BLaER1 (cell line): ENCODE data around the gene CTNND2.

Experiments
- H3K27ac ChIP-seq: shearing (Covaris generic); formaldehyde crosslinking; 2 replicates; pipeline ENCODE4 v1.8.1; 2022
- H3K27me3 ChIP-seq: shearing (Covaris generic); formaldehyde crosslinking; 2 replicates; pipeline ENCODE4 v1.8.1; 2022
- H3K36me3 ChIP-seq: shearing (Covaris generic); formaldehyde crosslinking; 2 replicates; pipeline ENCODE4 v1.8.1; 2022
- H3K4me1 ChIP-seq: shearing (Covaris generic); formaldehyde crosslinking; 2 replicates; pipeline ENCODE4 v1.8.1; 2022
- H3K4me2 ChIP-seq: shearing (Covaris generic); formaldehyde crosslinking; 2 replicates; pipeline ENCODE4 v1.8.1; 2022
- H3K4me3 ChIP-seq: shearing (Covaris generic); formaldehyde crosslinking; 2 replicates; pipeline ENCODE4 v1.8.1; 2022
- H3K9ac ChIP-seq: shearing (Covaris generic); formaldehyde crosslinking; 2 replicates; pipeline ENCODE4 v1.8.1; 2022
- H3K9me3 ChIP-seq: shearing (Covaris generic); formaldehyde crosslinking; 2 replicates; pipeline ENCODE4 v1.8.1; 2022
- H4K20me1 ChIP-seq: shearing (Covaris generic); formaldehyde crosslinking; 2 replicates; pipeline ENCODE4 v1.8.1; 2022
- Cebpa-rat ChIP-seq: shearing (Covaris generic); IDR thresholded peaks from 2 replicates; pipeline ENCODE4 v1.8.1; 2022

The CTNND2 gene

GRCh38 chr5:11687498-11687897, 216.7 kb downstream of the CTNND2 start:
- no peak for TF ChIP-seq Cebpa-rat
- H4K20me1 ChIP-seq: no peaks in the 10 kb centered on the region
- peaks cover 7% of the 10 kb centered on the region; the same call in 1 of the 2 replicates for H3K4me1 ChIP-seq
- H3K27me3 ChIP-seq: no peaks in the 10 kb centered on the region
- no peak overlapping the region for H3K9ac ChIP-seq
- H3K9me3 ChIP-seq: no peaks in the 10 kb centered on the region
- no peak overlapping the region for H3K4me3 ChIP-seq
- no peak overlapping the region for H3K4me2 ChIP-seq
- no peaks in the 10 kb centered on the region for H3K36me3 ChIP-seq
- no peak overlapping the region for H3K27ac ChIP-seq

- no peaks in the 10 kb centered on the region for H3K36me3 ChIP-seq
- no peaks in the 10 kb centered on the region for H3K9me3 ChIP-seq
- no peaks in the 10 kb centered on the region for H4K20me1 ChIP-seq
- H3K4me3 ChIP-seq: no peak overlapping the region
- peaks cover 7% of the 10 kb centered on the region; the same call in 1 of the 2 replicates for H3K4me1 ChIP-seq
- TF ChIP-seq Cebpa-rat: no peak
- H3K9ac ChIP-seq: no peak overlapping the region
- peak overlapping the region; percentile 39; the same call in 1 of the 2 replicates for H3K4me2 ChIP-seq
- no peak overlapping the region for H3K27ac ChIP-seq
- no peaks in the 10 kb centered on the region for H3K27me3 ChIP-seq
These were observed 219.6 kb downstream of the CTNND2 start for GRCh38 chr5:11684607-11685006.

GRCh38 chr5:11683666-11684065, 220.6 kb downstream of the CTNND2 start:
- no peak overlapping the region for H3K4me3 ChIP-seq
- no peak overlapping the region for H3K9ac ChIP-seq
- H3K36me3 ChIP-seq: no peaks in the 10 kb centered on the region
- H3K27ac ChIP-seq: no peak overlapping the region
- H3K9me3 ChIP-seq: no peaks in the 10 kb centered on the region
- no peaks in the 10 kb centered on the region for H3K27me3 ChIP-seq
- no peaks in the 10 kb centered on the region for H4K20me1 ChIP-seq
- H3K4me1 ChIP-seq: peaks cover 7% of the 10 kb centered on the region; the same call in 1 of the 2 replicates
- no peak for TF ChIP-seq Cebpa-rat
- H3K4me2 ChIP-seq: no peak overlapping the region

- Histone ChIP-seq H3K9ac (no peak overlapping the region), H3K27ac (no peak overlapping the region)
These were observed 222.4 kb downstream of the CTNND2 start for GRCh38 chr5:11681796-11682195.

GRCh38 chr5:11679676-11680075, 224.6 kb downstream of the CTNND2 start:
- Histone ChIP-seq H3K4me1 (peaks cover 5% of the 10 kb centered on the region; the same call in 1 of the 2 replicates), H3K9ac (no peak overlapping the region), H3K4me3 (no peak overlapping the region), H3K9me3 (no peaks in the 10 kb centered on the region), H3K27me3 (no peaks in the 10 kb centered on the region), H3K4me2 (no peak overlapping the region), H3K36me3 (no peaks in the 10 kb centered on the region), H3K27ac (no peak overlapping the region), H4K20me1 (no peaks in the 10 kb centered on the region)
- TF ChIP-seq Cebpa-rat: no peak

More at GRCh38 chr5:11681796-11682195, 222.4 kb downstream of the CTNND2 start:
- Histone ChIP-seq H3K4me3 (no peak overlapping the region), H4K20me1 (no peaks in the 10 kb centered on the region), H3K4me1 (peaks cover 7% of the 10 kb centered on the region; the same call in 1 of the 2 replicates), H3K9me3 (no peaks in the 10 kb centered on the region), H3K27me3 (no peaks in the 10 kb centered on the region), H3K36me3 (no peaks in the 10 kb centered on the region), H3K4me2 (no peak overlapping the region)
- TF ChIP-seq Cebpa-rat: no peak

- no peak overlapping the region for H3K4me2 ChIP-seq
- H3K36me3 ChIP-seq: no peaks in the 10 kb centered on the region
- H3K27me3 ChIP-seq: no peaks in the 10 kb centered on the region
- no peaks in the 10 kb centered on the region for H3K4me1 ChIP-seq
- no peak for TF ChIP-seq Cebpa-rat
- no peak overlapping the region for H3K4me3 ChIP-seq
- H3K9ac ChIP-seq: no peak overlapping the region
- H3K27ac ChIP-seq: no peak overlapping the region
- no peaks in the 10 kb centered on the region for H4K20me1 ChIP-seq
- H3K9me3 ChIP-seq: no peaks in the 10 kb centered on the region
These were observed 229.1 kb downstream of the CTNND2 start for GRCh38 chr5:11675184-11675583.

GRCh38 chr5:11672385-11673085, 231.7 kb downstream of the CTNND2 start:
- Histone ChIP-seq H3K4me3 (no peak overlapping the region), H3K27ac (no peak overlapping the region), H3K27me3 (no peaks in the 10 kb centered on the region), H3K4me1 (no peaks in the 10 kb centered on the region), H4K20me1 (no peaks in the 10 kb centered on the region), H3K9me3 (no peaks in the 10 kb centered on the region), H3K36me3 (no peaks in the 10 kb centered on the region), H3K4me2 (no peak overlapping the region), H3K9ac (no peak overlapping the region)
- TF ChIP-seq Cebpa-rat: no peak

GRCh38 chr5:11658376-11658775, 245.9 kb downstream of the CTNND2 start:
- H3K9me3 ChIP-seq: no peaks in the 10 kb centered on the region
- H4K20me1 ChIP-seq: no peaks in the 10 kb centered on the region
- no peak for TF ChIP-seq Cebpa-rat
- H3K4me1 ChIP-seq: no peaks in the 10 kb centered on the region
- H3K9ac ChIP-seq: no peak overlapping the region
- H3K27ac ChIP-seq: no peak overlapping the region
- H3K36me3 ChIP-seq: no peaks in the 10 kb centered on the region
- H3K4me2 ChIP-seq: no peak overlapping the region
- no peaks in the 10 kb centered on the region for H3K27me3 ChIP-seq
- H3K4me3 ChIP-seq: no peak overlapping the region

- H3K36me3 ChIP-seq: no peaks in the 10 kb centered on the region
- H3K4me2 ChIP-seq: no peak overlapping the region
- no peaks in the 10 kb centered on the region for H4K20me1 ChIP-seq
- H3K4me1 ChIP-seq: no peaks in the 10 kb centered on the region
- no peak overlapping the region for H3K9ac ChIP-seq
- no peaks in the 10 kb centered on the region for H3K27me3 ChIP-seq
- H3K4me3 ChIP-seq: no peak overlapping the region
- TF ChIP-seq Cebpa-rat: no peak
- no peak overlapping the region for H3K27ac ChIP-seq
- no peaks in the 10 kb centered on the region for H3K9me3 ChIP-seq
These were observed 247.3 kb downstream of the CTNND2 start for GRCh38 chr5:11656916-11657315.

- Histone ChIP-seq H3K36me3 (no peaks in the 10 kb centered on the region), H3K9me3 (peaks cover 5% of the 10 kb centered on the region; the same call in 1 of the 2 replicates), H3K4me1 (no peaks in the 10 kb centered on the region), H3K4me2 (no peak overlapping the region), H4K20me1 (no peaks in the 10 kb centered on the region), H3K9ac (no peak overlapping the region), H3K4me3 (no peak overlapping the region), H3K27ac (no peak overlapping the region), H3K27me3 (no peaks in the 10 kb centered on the region)
- TF ChIP-seq Cebpa-rat: no peak
These were observed 248.6 kb downstream of the CTNND2 start for GRCh38 chr5:11655681-11656080.
